DMS79 (cell line): Measurements from ENCODE around the gene UNC79.
"Not testable (repeated sequence)": the region's sequence is repeated elsewhere in the genome, so short reads cannot be mapped to it uniquely, and the experiment has no call there.

Experiments used
- DNase-seq: peaks from one replicate; lab custom pipeline; 2025; lab: John Stamatoyannopoulos, UW

The UNC79 gene

GRCh38 chr14:93493622-93494021, 62.9 kb downstream of the UNC79 start:
- not testable (repeated sequence) for DNase-seq

GRCh38 chr14:93496856-93497741, 66.4 kb downstream of the UNC79 start:
- no peak for DNase-seq

- no peak for DNase-seq
These were observed 79.3 kb downstream of the UNC79 start for GRCh38 chr14:93510056-93510455.

GRCh38 chr14:93511001-93511400, 80.3 kb downstream of the UNC79 start:
- no peak for DNase-seq

GRCh38 chr14:93520053-93520607, 89.4 kb downstream of the UNC79 start:
- DNase-seq = no peak

GRCh38 chr14:93522221-93522620, 91.5 kb downstream of the UNC79 start:
- DNase-seq = no peak

GRCh38 chr14:93525216-93525615, 94.5 kb downstream of the UNC79 start:
- DNase-seq = not testable (repeated sequence)

- no peak for DNase-seq
These were observed 95.1 kb downstream of the UNC79 start for GRCh38 chr14:93525696-93526451.

- DNase-seq = no peak
These were observed 96.5 kb downstream of the UNC79 start for GRCh38 chr14:93527203-93527607.

GRCh38 chr14:93528884-93529558, 98.3 kb downstream of the UNC79 start:
- DNase-seq = no peak

- DNase-seq = no peak
These were observed 100.9 kb downstream of the UNC79 start for GRCh38 chr14:93531644-93532043.

- no peak for DNase-seq
These were observed 101.8 kb downstream of the UNC79 start for GRCh38 chr14:93532541-93532940.

GRCh38 chr14:93533437-93533836, 102.7 kb downstream of the UNC79 start:
- no peak for DNase-seq

GRCh38 chr14:93533842-93534241, 103.1 kb downstream of the UNC79 start:
- no peak for DNase-seq

- no peak for DNase-seq
These were observed 104.8 kb downstream of the UNC79 start for GRCh38 chr14:93535537-93535936.

GRCh38 chr14:93536945-93537344, 106.2 kb downstream of the UNC79 start:
- DNase-seq = no peak

- DNase-seq = no peak
These were observed 107.2 kb downstream of the UNC79 start for GRCh38 chr14:93537951-93538350.

GRCh38 chr14:93538413-93538812, 107.7 kb downstream of the UNC79 start:
- no peak for DNase-seq

GRCh38 chr14:93540235-93540634, 109.5 kb downstream of the UNC79 start:
- no peak for DNase-seq

- DNase-seq = no peak
These were observed 113.0 kb downstream of the UNC79 start for GRCh38 chr14:93543766-93544165.

GRCh38 chr14:93544212-93544611, 113.5 kb downstream of the UNC79 start:
- DNase-seq = no peak

- DNase-seq = no peak
These were observed 115.9 kb downstream of the UNC79 start for GRCh38 chr14:93546642-93547041.
